Measurements from ENCODE around the gene MAPK7.

MAPK7 gene

GRCh38 chr17:19364699-19365498, 13.4 kb upstream of the MAPK7 start:
- DNase-seq, result no peak

DNA sequence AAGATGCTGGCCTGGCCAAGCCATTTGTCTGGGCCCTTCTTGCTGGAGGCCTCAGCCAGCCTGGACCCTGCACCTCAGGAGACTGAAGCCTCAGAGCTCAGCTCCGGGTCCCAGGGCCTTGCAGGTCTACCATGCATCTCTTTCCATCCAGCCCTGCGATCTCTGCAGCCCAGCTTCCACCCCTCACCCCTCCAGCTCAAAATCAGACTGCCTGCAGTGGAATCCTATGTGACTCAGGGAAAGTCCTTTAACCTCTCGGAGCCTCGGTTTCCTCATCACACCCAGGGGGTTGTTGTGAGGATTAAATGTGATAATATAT, 12.8 kb upstream of the MAPK7 start:
- no peak for DNase-seq

- DNase-seq, result no peak
These were observed 12.3 kb upstream of the MAPK7 start for GRCh38 chr17:19365833-19366636.

- no peak for DNase-seq
These were observed 11.7 kb upstream of the MAPK7 start for GRCh38 chr17:19366637-19366972.

DNA sequence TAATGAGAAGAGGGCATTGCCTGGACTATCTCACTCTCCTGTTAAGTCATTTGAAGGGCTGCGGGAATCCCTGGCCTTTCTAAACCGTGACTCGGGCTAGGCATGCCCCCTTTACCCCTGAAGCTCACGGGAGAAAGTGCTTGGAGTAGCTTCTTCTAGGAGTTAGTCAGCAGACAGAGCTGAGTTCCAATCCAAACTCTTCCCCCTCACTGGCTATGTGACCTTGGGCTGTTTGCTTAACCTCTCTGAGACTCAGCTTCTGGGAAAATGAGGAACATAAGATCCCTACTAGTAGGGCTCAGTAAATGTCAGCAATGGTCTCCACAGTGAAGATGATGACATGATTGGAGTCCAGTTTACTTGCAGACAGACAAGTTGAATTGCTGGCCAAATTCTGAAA, 10.1 kb upstream of the MAPK7 start:
- no peak for DNase-seq

- DNase-seq, result no peak
These were observed 9.1 kb upstream of the MAPK7 start for GRCh38 chr17:19369107-19369778.

- peak; percentile 59 to 62 for DNase-seq
These were observed 8.3 kb upstream of the MAPK7 start for GRCh38 chr17:19369846-19370492.

DNA sequence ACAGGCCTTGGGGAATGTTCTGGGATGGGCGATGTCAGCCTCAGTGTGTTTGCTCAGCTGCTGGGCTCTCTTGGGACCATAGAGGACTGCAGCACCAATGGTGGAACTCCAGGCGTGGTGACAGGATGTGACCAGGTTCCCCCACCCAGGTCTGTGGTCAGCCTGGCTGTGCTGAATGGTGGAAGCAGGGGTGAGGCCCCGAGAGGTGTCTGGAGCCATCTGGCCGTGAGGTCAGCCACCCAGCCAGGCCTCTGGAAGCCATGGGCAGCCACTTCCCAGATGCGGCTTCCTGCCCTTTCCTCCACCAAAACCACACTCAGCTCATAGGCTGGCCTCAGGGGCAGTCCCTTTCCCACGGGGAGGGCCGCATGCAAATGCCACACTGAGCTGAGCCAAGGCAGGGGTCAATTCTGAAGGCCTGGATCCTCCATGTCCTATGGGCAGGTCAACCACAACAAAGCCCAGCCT, 7.8 kb upstream of the MAPK7 start:
- DNase-seq, result peak; percentile 42 to 43

DNA sequence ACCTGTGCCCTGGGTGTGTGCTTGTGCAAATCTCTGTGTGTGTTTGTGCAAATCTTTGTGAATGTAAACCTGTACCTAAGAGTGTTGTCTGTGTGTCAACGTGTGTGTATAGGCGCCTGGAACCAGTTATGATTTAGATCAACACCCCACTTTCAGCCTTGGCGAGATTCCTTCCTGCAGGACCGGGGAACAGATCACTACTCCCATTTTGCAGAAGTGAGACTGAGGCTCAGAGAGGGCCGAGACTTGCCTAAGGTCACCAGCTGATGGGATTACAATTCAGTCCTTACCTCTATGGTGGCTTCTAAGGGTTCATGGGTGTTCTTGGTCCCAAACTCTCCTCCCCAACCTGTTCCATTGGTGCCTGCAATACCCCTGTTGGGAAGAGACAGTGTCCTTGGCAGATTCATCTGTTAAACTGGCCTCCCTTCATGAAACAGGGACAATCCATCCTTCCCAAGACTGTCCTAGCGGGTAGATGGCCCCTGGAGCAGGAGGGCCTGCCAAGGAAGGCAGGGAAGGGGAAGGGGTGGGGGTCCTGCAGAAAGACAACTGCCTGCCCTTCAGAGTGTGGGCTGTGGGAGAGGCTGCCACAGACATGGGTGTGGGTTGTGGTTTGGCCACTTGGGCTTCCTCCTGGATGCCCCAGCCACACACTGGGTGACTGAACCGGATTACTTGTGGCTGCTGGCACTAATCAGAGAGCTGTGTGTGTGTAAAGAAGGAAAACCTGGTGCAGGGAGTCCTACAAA, 6.9 kb upstream of the MAPK7 start:
- DNase-seq, result peak in 1 of 2 donors; percentile 22

DNA sequence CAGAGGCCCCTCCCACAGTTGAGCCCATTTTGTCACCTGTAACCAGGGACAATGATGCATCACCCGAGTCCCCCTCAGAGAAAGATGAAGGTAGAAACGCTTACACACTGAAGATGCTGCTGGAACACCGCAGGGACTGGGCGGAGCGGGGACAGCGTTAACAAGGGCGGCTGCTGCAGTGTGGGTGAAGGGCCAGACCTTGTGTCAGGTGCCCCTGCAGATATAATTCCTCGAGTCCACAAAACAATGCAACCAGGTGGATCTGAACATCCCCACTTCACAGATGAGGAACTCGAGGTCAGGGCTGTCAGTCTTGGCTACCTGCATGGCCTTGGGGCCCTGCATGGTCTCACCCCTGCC, 6.3 kb upstream of the MAPK7 start:
- no peak for DNase-seq

DNA sequence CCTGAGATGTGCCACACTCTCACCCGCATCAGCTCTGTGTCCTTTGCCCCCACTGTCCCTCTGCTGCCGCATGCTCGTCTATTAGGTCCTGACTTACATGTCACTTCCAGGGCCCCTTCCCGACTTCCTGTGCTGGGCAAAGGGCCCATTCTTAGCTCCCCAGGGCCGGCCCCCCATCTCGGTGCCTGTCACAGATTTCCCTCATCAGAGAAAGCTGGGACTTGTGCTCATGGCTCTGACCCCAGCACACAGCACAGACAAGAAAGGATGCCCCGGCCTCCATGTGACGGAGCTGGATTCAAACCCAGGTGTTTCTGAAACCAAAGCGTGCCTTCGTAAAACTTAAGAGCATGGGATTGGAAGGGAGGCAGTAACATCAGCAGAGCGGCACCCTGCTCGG, 5.9 kb upstream of the MAPK7 start:
- no peak for DNase-seq

DNA sequence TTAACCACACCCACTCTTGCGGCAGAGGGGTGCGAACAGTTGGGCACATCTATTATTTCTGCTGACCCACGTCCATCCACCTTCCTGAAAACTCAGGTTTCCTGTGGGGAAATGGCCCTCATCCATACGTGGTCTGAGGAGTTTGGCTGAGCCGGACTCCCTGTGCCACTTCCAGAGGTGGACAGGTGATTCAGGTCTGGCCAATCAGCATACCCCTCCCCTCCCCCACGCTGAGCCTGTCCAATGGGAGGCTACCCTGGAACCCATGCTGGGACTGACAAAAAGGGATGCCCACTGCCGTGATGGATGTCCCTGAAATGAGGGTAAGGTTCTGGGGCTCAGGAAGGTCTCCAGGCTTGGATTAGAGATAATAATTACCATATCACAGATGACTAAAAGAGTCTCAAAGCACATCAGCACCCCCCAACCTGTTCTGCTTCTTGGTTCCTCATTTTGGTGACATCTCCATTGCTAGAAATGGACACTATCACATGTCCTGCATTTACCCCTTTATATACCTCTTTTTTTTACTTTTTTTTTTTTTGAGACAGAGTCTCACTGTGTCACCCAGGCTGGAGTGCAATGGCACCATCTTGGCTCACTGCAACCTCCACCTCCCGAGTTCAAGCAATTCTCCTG, 5.3 kb upstream of the MAPK7 start:
- DNase-seq, result no peak

GRCh38 chr17:19374136-19374535, 4.2 kb upstream of the MAPK7 start:
- no peak for DNase-seq

- no peak for DNase-seq
These were observed 2.6 kb upstream of the MAPK7 start for GRCh38 chr17:19375732-19376131.

GRCh38 chr17:19376811-19377210, 1.5 kb upstream of the MAPK7 start:
- peak in 1 of 2 donors; percentile 33 for DNase-seq

GRCh38 chr17:19377602-19378415, 489 bp upstream of the MAPK7 start:
- peak; percentile 97 to 98 for DNase-seq

DNA sequence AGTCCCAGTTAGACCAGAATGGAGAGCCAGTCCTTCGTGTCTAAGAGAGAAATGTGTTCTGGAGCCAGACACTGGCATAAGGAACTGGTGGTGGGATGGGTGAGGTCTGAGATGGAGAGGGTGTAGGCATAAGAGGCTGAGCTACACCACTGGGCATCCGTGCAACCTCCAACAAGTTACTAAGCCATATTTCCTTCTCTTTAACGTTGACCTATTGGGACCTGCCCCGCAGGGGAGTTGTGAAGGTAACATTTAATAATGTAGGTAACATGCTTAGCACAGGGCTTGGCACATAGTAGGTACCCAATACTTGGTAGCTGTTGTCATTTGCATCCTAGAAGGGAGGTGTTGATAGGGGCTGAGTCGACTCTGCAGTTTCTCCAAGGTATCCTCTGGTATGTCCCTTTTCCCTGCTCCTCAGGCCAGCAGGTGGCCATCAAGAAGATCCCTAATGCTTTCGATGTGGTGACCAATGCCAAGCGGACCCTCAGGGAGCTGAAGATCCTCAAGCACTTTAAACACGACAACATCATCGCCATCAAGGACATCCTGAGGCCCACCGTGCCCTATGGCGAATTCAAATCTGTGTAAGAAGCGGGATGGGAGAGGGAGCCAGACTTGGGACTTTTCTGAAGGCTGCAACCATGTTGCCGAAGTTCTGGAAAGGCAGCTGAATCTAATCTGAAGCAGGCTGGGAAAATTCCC, 1.2 kb downstream of the MAPK7 start:
- no peak for DNase-seq

DNA sequence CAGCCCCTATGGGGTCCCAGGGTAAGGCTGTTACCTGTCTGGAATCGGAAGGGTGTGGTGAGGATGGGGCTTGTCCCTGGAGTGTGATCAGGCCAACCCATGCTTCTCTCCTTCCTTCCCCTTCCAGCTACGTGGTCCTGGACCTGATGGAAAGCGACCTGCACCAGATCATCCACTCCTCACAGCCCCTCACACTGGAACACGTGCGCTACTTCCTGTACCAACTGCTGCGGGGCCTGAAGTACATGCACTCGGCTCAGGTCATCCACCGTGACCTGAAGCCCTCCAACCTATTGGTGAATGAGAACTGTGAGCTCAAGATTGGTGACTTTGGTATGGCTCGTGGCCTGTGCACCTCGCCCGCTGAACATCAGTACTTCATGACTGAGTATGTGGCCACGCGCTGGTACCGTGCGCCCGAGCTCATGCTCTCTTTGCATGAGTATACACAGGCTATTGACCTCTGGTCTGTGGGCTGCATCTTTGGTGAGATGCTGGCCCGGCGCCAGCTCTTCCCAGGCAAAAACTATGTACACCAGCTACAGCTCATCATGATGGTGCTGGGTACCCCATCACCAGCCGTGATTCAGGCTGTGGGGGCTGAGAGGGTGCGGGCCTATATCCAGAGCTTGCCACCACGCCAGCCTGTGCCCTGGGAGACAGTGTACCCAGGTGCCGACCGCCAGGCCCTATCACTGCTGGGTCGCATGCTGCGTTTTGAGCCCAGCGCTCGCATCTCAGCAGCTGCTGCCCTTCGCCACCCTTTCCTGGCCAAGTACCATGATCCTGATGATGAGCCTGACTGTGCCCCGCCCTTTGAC, 2.4 kb downstream of the MAPK7 start:
- DNase-seq, result no peak

- DNase-seq, result no peak
These were observed 3.1 kb downstream of the MAPK7 start for GRCh38 chr17:19381361-19381740.
